SK-N-MC (cell line): ENCODE data around the gene PPP4R1.

Experiments
- EZH2 ChIP-seq: fragments of 200-600 bp; sonication (generic); IDR thresholded peaks from one replicate; pipeline ENCODE4 v1.6.1; 2017; ENCODE audit warnings: antibody characterized with exemption
- POLR2AphosphoS5 ChIP-seq: IDR thresholded peaks from 2 replicates; pipeline ENCODE4 v1.6.1; 2012; ENCODE audit warnings: mild to moderate bottlenecking, low read depth, low read length, borderline replicate concordance

DNA sequence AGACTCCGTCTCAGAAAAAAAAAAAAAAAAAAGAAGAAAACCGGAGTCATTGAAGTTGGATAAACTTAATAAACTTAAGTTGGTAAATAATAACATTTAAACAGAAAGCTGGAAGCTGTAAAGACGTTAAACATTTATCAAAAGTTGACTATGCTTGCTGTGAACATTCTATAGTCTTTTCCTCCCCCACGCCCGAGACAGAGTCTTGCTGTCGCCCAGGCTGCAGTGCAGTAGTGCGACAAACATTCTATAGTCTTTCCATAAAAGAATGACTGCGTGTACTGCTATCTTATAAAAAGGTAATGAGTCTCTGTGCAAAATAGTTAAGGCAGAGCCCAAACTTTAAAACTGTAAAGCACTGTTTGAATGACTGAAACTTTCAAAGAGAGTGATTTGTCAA lies 45.2 kb downstream of the PPP4R1 start:
- no peak for TF ChIP-seq EZH2
- no peak for TF ChIP-seq POLR2AphosphoS5
